GM23338 (cell line): Measurements from ENCODE around the gene HAPLN3.

Source experiments
- CTCF ChIP-seq, 2 experiments: fragments of 200-600 bp in 1 of 2; sonication (generic) in 1 of 2; conservative IDR thresholded peaks; 2 replicates each; pipeline versions ENCODE4 v1.5.1 to v1.6.1; 2016 to 2017; ENCODE audit warnings: antibody characterized with exemption in 2 of 2, low read depth in 2 of 2, mild to moderate bottlenecking in 2 of 2, moderate library complexity in 1 of 2
- ETS1 ChIP-seq: IDR thresholded peaks from 2 replicates; pipeline ENCODE4 v1.6.1; 2016; ENCODE audit warnings: antibody characterized with exemption
- JUNB ChIP-seq: IDR thresholded peaks from one replicate; pipeline ENCODE4 v1.6.1; 2016; ENCODE audit warnings: antibody characterized with exemption; ENCODE audit not compliant: unreplicated experiment
- REST ChIP-seq: IDR thresholded peaks from one replicate; pipeline ENCODE4 v1.6.1; 2018; ENCODE audit warnings: antibody characterized with exemption; ENCODE audit not compliant: unreplicated experiment

- TF ChIP-seq CTCF (conservative IDR thresholded peaks at IDR 0.05; ENCODE audit: low read depth in 2 of 2) (no peak), JUNB (no peak), REST (no peak), ETS1 (no peak)
These were observed 4.8 kb downstream of the HAPLN3 start for GRCh38 chr15:88890495-88890894.
